GM23248 (cell line): Measurements from ENCODE around the gene CKS2. TPM values are rescaled to one million over a fixed set of nuclear protein-coding genes. Genes with fewer than 3 reads are reported as not detected.

Experiments
- DNase-seq: peaks from one replicate; pipeline ENCODE4 v3.0.0-alpha.2; 2015
- H2AFZ ChIP-seq: fragments of 200-600 bp; sonication (generic); 2 replicates; pipeline ENCODE4 v1.6.1; 2016; ENCODE audit warnings: antibody characterized with exemption
- H3F3A ChIP-seq: fragments of 200-600 bp; sonication (generic); 2 replicates; pipeline ENCODE4 v1.6.1; 2016; ENCODE audit warnings: mild to moderate bottlenecking, antibody characterized with exemption, mixed run types; ENCODE audit not compliant: insufficient read depth
- H3K27ac ChIP-seq: fragments of 200-600 bp; sonication (generic); 2 replicates; pipeline ENCODE4 v1.5.1; 2016; ENCODE audit warnings: mild to moderate bottlenecking
- H3K27me3 ChIP-seq: fragments of 200-600 bp; sonication (generic); replicated peaks from 2 replicates; pipeline ENCODE4 v1.6.1; 2016; ENCODE audit warnings: mild to moderate bottlenecking; ENCODE audit not compliant: insufficient read depth
- H3K36me3 ChIP-seq: fragments of 200-600 bp; sonication (generic); 2 replicates; pipeline ENCODE4 v1.6.1; 2016; ENCODE audit warnings: low read depth, mild to moderate bottlenecking
- H3K4me1 ChIP-seq: fragments of 200-600 bp; sonication (generic); 2 replicates; pipeline ENCODE4 v1.6.1; 2016; ENCODE audit warnings: mild to moderate bottlenecking; ENCODE audit not compliant: insufficient read depth
- H3K4me2 ChIP-seq: fragments of 200-600 bp; sonication (generic); one replicate; pipeline ENCODE4 v1.6.1; 2016; ENCODE audit warnings: mild to moderate bottlenecking; ENCODE audit not compliant: unreplicated experiment
- H3K4me3 ChIP-seq: fragments of 200-600 bp; sonication (generic); 2 replicates; pipeline ENCODE4 v1.5.1; 2016; ENCODE audit warnings: mild to moderate bottlenecking
- H3K79me2 ChIP-seq: fragments of 200-600 bp; sonication (generic); 2 replicates; pipeline ENCODE4 v1.6.1; 2016; ENCODE audit warnings: mild to moderate bottlenecking; ENCODE audit not compliant: insufficient read depth
- H3K9ac ChIP-seq: fragments of 200-600 bp; sonication (generic); 2 replicates; pipeline ENCODE4 v1.6.1; 2016; ENCODE audit warnings: mild to moderate bottlenecking
- H3K9me2 ChIP-seq: fragments of 200-600 bp; sonication (generic); 2 replicates; pipeline ENCODE4 v1.6.1; 2016; ENCODE audit warnings: mixed run types, mild to moderate bottlenecking, moderate library complexity; ENCODE audit not compliant: insufficient read depth
- H3K9me3 ChIP-seq: fragments of 200-600 bp; sonication (generic); one replicate; pipeline ENCODE4 v1.6.1; 2017; ENCODE audit warnings: low read depth
- H4K20me1 ChIP-seq: fragments of 200-600 bp; sonication (generic); 2 replicates; pipeline ENCODE4 v1.6.0; 2016; ENCODE audit not compliant: insufficient read depth
- EZH2 ChIP-seq: fragments of 200-600 bp; sonication (generic); IDR thresholded peaks from 2 replicates; pipeline ENCODE4 v1.6.1; 2018; ENCODE audit warnings: antibody characterized with exemption, mild to moderate bottlenecking; ENCODE audit not compliant: insufficient read depth, poor library complexity, severe bottlenecking
- EZH2phosphoT487 ChIP-seq: fragments of 200-600 bp; sonication (generic); IDR thresholded peaks from 2 replicates; pipeline ENCODE4 v1.6.1; 2018; ENCODE audit warnings: antibody characterized with exemption, moderate library complexity, mild to moderate bottlenecking, low read depth; ENCODE audit not compliant: insufficient read depth
- WGBS, 2 experiments: methylation state at CpG; one replicate each; pipeline ENCODE4 v1.1.6; 2015 to 2017; ENCODE audit warnings: low lambda C conversion rate in 2 of 2, low coverage in 1 of 2; ENCODE audit errors: missing lambda C conversion rate in 2 of 2; 5-methylcytosine and 5-hydroxymethylcytosine counted together
- in situ Hi-C: fragments of 300-500 bp; cut with MboI; formaldehyde crosslinking; loops from 2 replicates; pipeline ENCODE4 v1.15.0; 2020
- microRNA-seq: library from miRNA; unstranded; fragments of <30 nt; microRNA quantifications from one replicate; pipeline ENCODE4, GENCODE V29; 2016; ENCODE audit warnings: borderline number of aligned reads
- polyA plus RNA-seq: library from polyadenylated mRNA; unstranded; fragments of >200 nt; fragmentation: Nextera tagmentation; extraction: Ambion mirVana; gene quantifications from 2 replicates; pipeline ENCODE4 v1.2.1, GENCODE V29; 2016
- small RNA-seq: library from RNA; depleted of rRNA; stranded (forward); fragments of <200 nt; gene quantifications from one replicate; pipeline ENCODE3, GENCODE V24; 2014; ENCODE audit warnings: low read depth, low replicate concordance
- total RNA-seq: library from RNA; depleted of rRNA; stranded (reverse); fragments of >200 nt; shearing (Covaris generic); gene quantifications from 2 replicates; pipeline ENCODE4 v1.2.3, GENCODE V29; 2014; rRNA removed

CKS2 gene
- total and polyA plus RNA-seq, 2 experiments from 2014 or later, result 94.6 to 146 TPM

DNA sequence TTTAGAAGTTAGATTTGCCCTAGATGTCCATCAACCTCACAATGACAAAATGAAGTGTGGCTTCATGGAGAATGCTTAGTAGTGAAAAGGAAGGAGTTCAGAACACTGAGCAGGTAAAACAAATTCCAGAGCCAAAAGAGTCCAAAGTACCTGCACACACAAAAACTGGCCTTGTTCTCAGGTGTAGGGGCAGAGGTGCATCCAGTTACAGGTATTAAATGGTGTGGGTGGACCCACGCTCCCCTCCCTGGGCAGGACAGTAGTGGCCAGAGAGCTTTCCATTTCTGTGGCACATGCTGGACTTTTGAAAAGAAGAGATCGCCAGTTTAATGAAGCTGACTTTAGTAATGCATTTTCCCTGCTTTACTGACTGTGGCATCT is 54.5 kb downstream of the CKS2 start:
- H2AFZ ChIP-seq, result no peak overlapping the region
- TF ChIP-seq EZH2phosphoT487 (no peak), EZH2 (no peak)

More for the DNA sequence above, 54.5 kb downstream of the CKS2 start:
- in situ Hi-C loops, result no loop called here
- Histone ChIP-seq H3K9me3 (no peaks in the 10 kb centered on the region), H3K27ac (no peak overlapping the region), H3F3A (no peaks in the 10 kb centered on the region), H3K4me3 (no peak overlapping the region), H3K4me2 (no peak overlapping the region), H3K9ac (no peak overlapping the region), H3K27me3 (no peaks in the 10 kb centered on the region), H3K79me2 (no peaks in the 10 kb centered on the region), H4K20me1 (no peaks in the 10 kb centered on the region), H3K9me2 (no peaks in the 10 kb centered on the region), H3K36me3 (peaks cover 6% of the 10 kb centered on the region; the same call in 1 of the 2 replicates), H3K4me1 (no peaks in the 10 kb centered on the region)
- 98 to 100% methylated on average over 2 of the region's 2 CpGs for WGBS, 2 experiments
- no peak for DNase-seq

Small RNAs within 50 kb of the gene (microRNA-seq; reads per million reads assigned to microRNA genes)
- not detected for gene MIR3153

Small RNAs within 50 kb of the gene (small RNA-seq; reads per million reads assigned to genes)
- gene MIR3153, result not detected

Other genes with a start within 250 kb of the CKS2 start
- 0.54 and 0.63 TPM in 2 replicates for gene SHC3, start 132.4 kb upstream of the CKS2 start, total RNA-seq
- 0.20 and 0.30 TPM in 2 replicates for gene SHC3, start 132.4 kb upstream of the CKS2 start, polyA plus RNA-seq
- 12.2 and 19.0 TPM in 2 replicates for gene SECISBP2, start 7.3 kb downstream of the CKS2 start, total RNA-seq
- 11.9 and 13.0 TPM in 2 replicates for gene SECISBP2, start 7.3 kb downstream of the CKS2 start, polyA plus RNA-seq
- 0.11 and 1.3 TPM in 2 replicates for gene SEMA4D, start 186.9 kb downstream of the CKS2 start, total RNA-seq
- gene SEMA4D, start 186.9 kb downstream of the CKS2 start, polyA plus RNA-seq, result 0.11 and 0.25 TPM in 2 replicates